H9 (cell line): ENCODE data around the gene TREML4. TPM values are rescaled to one million over a fixed set of nuclear protein-coding genes. Genes with fewer than 3 reads are reported as not detected.

Source experiments
- DNase-seq: peaks from one replicate; pipeline ENCODE4 v3.0.0-alpha.2; 2017
- H2AFZ ChIP-seq: one replicate; pipeline ENCODE4 v1.6.1; 2013; ENCODE audit warnings: mild to moderate bottlenecking, low read length, control low read depth, moderate library complexity
- H2AK5ac ChIP-seq: 2 replicates; pipeline ENCODE4 v1.6.1; 2013; ENCODE audit warnings: low read length, control low read depth, mixed read lengths; ENCODE audit not compliant: insufficient read length
- H2BK120ac ChIP-seq: one replicate; pipeline ENCODE4 v1.6.1; 2013; ENCODE audit warnings: low read depth, mild to moderate bottlenecking, low read length, control low read depth, inconsistent platforms; ENCODE audit not compliant: poor library complexity, severe bottlenecking
- H2BK12ac ChIP-seq: 2 replicates; pipeline ENCODE4 v1.6.1; 2013; ENCODE audit warnings: low read length, control low read depth, mixed read lengths, low read depth; ENCODE audit not compliant: insufficient read length
- H2BK15ac ChIP-seq: 2 replicates; pipeline ENCODE4 v1.6.1; 2013; ENCODE audit warnings: low read depth, low read length, control low read depth
- H2BK20ac ChIP-seq: one replicate; pipeline ENCODE4 v1.6.1; 2013; ENCODE audit warnings: low read depth, mild to moderate bottlenecking, low read length, control low read depth, inconsistent platforms; ENCODE audit not compliant: poor library complexity, severe bottlenecking
- H2BK5ac ChIP-seq: 2 replicates; pipeline ENCODE4 v1.6.1; 2013; ENCODE audit warnings: low read length, control low read depth, mixed read lengths; ENCODE audit not compliant: insufficient read length
- H3K14ac ChIP-seq: 2 replicates; pipeline ENCODE4 v1.6.1; 2013; ENCODE audit warnings: low read length, control low read depth; ENCODE audit not compliant: insufficient read depth
- H3K18ac ChIP-seq: 2 replicates; pipeline ENCODE4 v1.6.1; 2013; ENCODE audit warnings: low read depth, mild to moderate bottlenecking, mixed read lengths, low read length, control low read depth; ENCODE audit not compliant: insufficient read length
- H3K23ac ChIP-seq: 2 replicates; pipeline ENCODE4 v1.6.1; 2013; ENCODE audit warnings: low read length, control low read depth, mixed read lengths, low read depth; ENCODE audit not compliant: insufficient read length
- H3K23me2 ChIP-seq: 2 replicates; pipeline ENCODE4 v1.6.1; 2013; ENCODE audit warnings: low read depth, mild to moderate bottlenecking, mixed read lengths, low read length, control low read depth; ENCODE audit not compliant: insufficient read length, poor library complexity, severe bottlenecking
- H3K27ac ChIP-seq: 2 replicates; pipeline ENCODE4 v1.5.1; 2013; ENCODE audit warnings: low read length, control low read depth, mixed read lengths, low read depth; ENCODE audit not compliant: insufficient read length
- H3K27me3 ChIP-seq: 2 replicates; pipeline ENCODE4 v1.6.1; 2013; ENCODE audit warnings: low read length, control low read depth, inconsistent platforms; ENCODE audit not compliant: insufficient read depth
- H3K4ac ChIP-seq: 2 replicates; pipeline ENCODE4 v1.6.1; 2013; ENCODE audit warnings: low read depth, mild to moderate bottlenecking, control low read depth, inconsistent platforms, low read length, moderate library complexity
- H3K4me1 ChIP-seq: 2 replicates; pipeline ENCODE4 v1.6.1; 2013; ENCODE audit warnings: low read length, control low read depth, inconsistent platforms; ENCODE audit not compliant: insufficient read depth
- H3K4me2 ChIP-seq: 2 replicates; pipeline ENCODE4 v1.6.1; 2013; ENCODE audit warnings: low read length, control low read depth, mixed read lengths; ENCODE audit not compliant: insufficient read length, insufficient read depth
- H3K56ac ChIP-seq: 2 replicates; pipeline ENCODE4 v1.6.1; 2013; ENCODE audit warnings: low read depth, mild to moderate bottlenecking, mixed read lengths, low read length, control low read depth; ENCODE audit not compliant: insufficient read length
- H3K79me1 ChIP-seq: 2 replicates; pipeline ENCODE4 v1.6.1; 2013; ENCODE audit warnings: low read depth, mild to moderate bottlenecking, moderate library complexity, low read length, control low read depth, inconsistent platforms; ENCODE audit not compliant: insufficient read depth, poor library complexity, severe bottlenecking
- H3K79me2 ChIP-seq: 2 replicates; pipeline ENCODE4 v1.6.1; 2013; ENCODE audit warnings: low read length, control low read depth, inconsistent platforms; ENCODE audit not compliant: insufficient read depth
- H3K9ac ChIP-seq: 2 replicates; pipeline ENCODE4 v1.6.1; 2013; ENCODE audit warnings: low read length, control low read depth, mixed read lengths; ENCODE audit not compliant: insufficient read length; ENCODE audit errors: extremely low read depth
- H3K9me3 ChIP-seq: one replicate; pipeline ENCODE4 v1.6.1; 2013; ENCODE audit warnings: low read depth, low read length, inconsistent platforms; ENCODE audit not compliant: control insufficient read depth
- H3T11ph ChIP-seq: one replicate; pipeline ENCODE4 v1.6.1; 2013; ENCODE audit warnings: mild to moderate bottlenecking, low read length, control low read depth, inconsistent platforms
- H4K20me1 ChIP-seq: one replicate; pipeline ENCODE4 v1.6.1; 2013; ENCODE audit not compliant: control insufficient read depth, insufficient read length, insufficient read depth
- H4K5ac ChIP-seq: 2 replicates; pipeline ENCODE4 v1.6.1; 2013; ENCODE audit warnings: low read depth, mild to moderate bottlenecking, mixed read lengths, low read length, control low read depth; ENCODE audit not compliant: insufficient read length
- H4K8ac ChIP-seq: replicated peaks from 2 replicates; pipeline ENCODE4 v1.6.1; 2013; ENCODE audit warnings: low read length, control low read depth, mixed read lengths, low read depth; ENCODE audit not compliant: insufficient read length
- H4K91ac ChIP-seq: 2 replicates; pipeline ENCODE4 v1.6.1; 2013; ENCODE audit warnings: low read depth, mild to moderate bottlenecking, moderate library complexity, mixed read lengths, low read length, control low read depth; ENCODE audit not compliant: insufficient read length
- H3K27ac Mint-ChIP-seq, 3 experiments: 2 replicates in 2 of 3; 3 replicates in 1 of 3; pipeline ENCODE4 v1.8.0; 2020 to 2021; ENCODE audit warnings: mixed read lengths in 3 of 3, mild to moderate bottlenecking in 1 of 3, moderate library complexity in 1 of 3
- H3K27me3 Mint-ChIP-seq: 2 replicates; pipeline ENCODE4 v1.8.0; 2021; ENCODE audit warnings: low read depth, mild to moderate bottlenecking, moderate library complexity, mixed read lengths
- H3K36me3 Mint-ChIP-seq, 3 experiments: 2 replicates in 2 of 3; 3 replicates in 1 of 3; pipeline ENCODE4 v1.8.0; 2020 to 2021; ENCODE audit warnings: low read depth in 3 of 3, mixed read lengths in 3 of 3; ENCODE audit not compliant: insufficient read depth in 1 of 3
- H3K4me1 Mint-ChIP-seq, 2 experiments: 2 replicates each; pipeline ENCODE4 v1.8.0; 2020; ENCODE audit warnings: mixed read lengths in 2 of 2
- H3K4me3 Mint-ChIP-seq, 2 experiments: 2 replicates in 1 of 2; 3 replicates in 1 of 2; pipeline ENCODE4 v1.8.0; 2020 to 2021; ENCODE audit warnings: mild to moderate bottlenecking in 2 of 2, mixed read lengths in 2 of 2, moderate library complexity in 1 of 2
- H3K9me3 Mint-ChIP-seq, 2 experiments: 2 replicates in 1 of 2; 3 replicates in 1 of 2; pipeline ENCODE4 v1.8.0; 2020; ENCODE audit warnings: mild to moderate bottlenecking in 2 of 2, mixed read lengths in 2 of 2, moderate library complexity in 1 of 2
- CTCF ChIP-seq: fragments of 200-600 bp; sonication (generic); conservative IDR thresholded peaks from 3 replicates; pipeline ENCODE4 v1.8.0; 2021; ENCODE audit warnings: antibody characterized with exemption, mild to moderate bottlenecking
- WGBS: extraction: QIAGEN DNeasy Blood & Tissue Kit; methylation state at CpG from one replicate; pipeline ENCODE4 v1.1.7; 2013; ENCODE audit warnings: missing lambda C conversion rate, low lambda C conversion rate, mixed read lengths; ENCODE audit not compliant: insufficient read length; ENCODE audit errors: extremely low coverage; 5-methylcytosine and 5-hydroxymethylcytosine counted together
- total RNA-seq: library from RNA; stranded (reverse); gene quantifications from 2 replicates; pipeline ENCODE4 v1.2.1, GENCODE V29; 2021

TREML4 gene
- total RNA-seq, 1 experiment from 2014 or later: not detected

GRCh38 chr6:41182069-41183034 lies 45.8 kb upstream of the TREML4 start:
- peak; percentile 77 for TF ChIP-seq CTCF
- Histone ChIP-seq H3K9ac (no peak overlapping the region), H4K8ac (no peak overlapping the region), H2BK12ac (no peak overlapping the region), H2BK20ac (no peak overlapping the region), H4K5ac (no peak overlapping the region), H4K20me1 (no peaks in the 10 kb centered on the region), H3K4me1 (no peaks in the 10 kb centered on the region), H3K23me2 (no peaks in the 10 kb centered on the region), H3K18ac (no peak overlapping the region), H3K4ac (no peak overlapping the region), H3K56ac (no peak overlapping the region), H2AK5ac (no peak overlapping the region), H2BK5ac (no peak overlapping the region), H3T11ph (no peak overlapping the region), H4K91ac (no peak overlapping the region), H3K27me3 (no peaks in the 10 kb centered on the region), H3K27ac (no peak overlapping the region), H3K23ac (no peak overlapping the region), H3K14ac (no peak overlapping the region), H2BK15ac (no peak overlapping the region), H3K79me1 (no peaks in the 10 kb centered on the region), H3K4me2 (no peak overlapping the region), H3K9me3 (no peaks in the 10 kb centered on the region), H2AFZ (no peak overlapping the region), H3K79me2 (no peaks in the 10 kb centered on the region), H2BK120ac (no peak overlapping the region)
- H3K9me3 Mint-ChIP-seq: no peaks in the 10 kb centered on the region
- peak; percentile 67 for DNase-seq
- peaks cover 5 to 10% of the 10 kb centered on the region in 2 experiments for H3K4me1 Mint-ChIP-seq
- WGBS: no CpG with 5 or more reads among the region's 4 CpGs
- H3K36me3 Mint-ChIP-seq: no peaks in the 10 kb centered on the region
- no peak overlapping the region for H3K4me3 Mint-ChIP-seq
- H3K27ac Mint-ChIP-seq: no peak overlapping the region
- no peaks in the 10 kb centered on the region; the same call in none of the 2 replicates for H3K27me3 Mint-ChIP-seq
